Peyer's patch (tissue), 4 donors: ENCODE measurements around the gene RSPRY1.

ENCODE experiments used
- CTCF ChIP-seq, 6 experiments: fragments of 450-650 bp in 4 of 6; fragments of 200-600 bp in 2 of 6; sonication (generic) in 1 of 6; IDR thresholded peaks; one replicate each; pipeline ENCODE4 v1.5.1; 2017 to 2019; ENCODE audit warnings: antibody characterized with exemption in 6 of 6, mild to moderate bottlenecking in 3 of 6, moderate library complexity in 1 of 6
- POLR2A ChIP-seq, 2 donors: fragments of 450-650 bp; IDR thresholded peaks; one replicate each; pipeline ENCODE4 v1.5.1; 2017; ENCODE audit warnings: antibody characterized with exemption in 2 of 2, mild to moderate bottlenecking in 2 of 2, moderate library complexity in 2 of 2

DNA sequence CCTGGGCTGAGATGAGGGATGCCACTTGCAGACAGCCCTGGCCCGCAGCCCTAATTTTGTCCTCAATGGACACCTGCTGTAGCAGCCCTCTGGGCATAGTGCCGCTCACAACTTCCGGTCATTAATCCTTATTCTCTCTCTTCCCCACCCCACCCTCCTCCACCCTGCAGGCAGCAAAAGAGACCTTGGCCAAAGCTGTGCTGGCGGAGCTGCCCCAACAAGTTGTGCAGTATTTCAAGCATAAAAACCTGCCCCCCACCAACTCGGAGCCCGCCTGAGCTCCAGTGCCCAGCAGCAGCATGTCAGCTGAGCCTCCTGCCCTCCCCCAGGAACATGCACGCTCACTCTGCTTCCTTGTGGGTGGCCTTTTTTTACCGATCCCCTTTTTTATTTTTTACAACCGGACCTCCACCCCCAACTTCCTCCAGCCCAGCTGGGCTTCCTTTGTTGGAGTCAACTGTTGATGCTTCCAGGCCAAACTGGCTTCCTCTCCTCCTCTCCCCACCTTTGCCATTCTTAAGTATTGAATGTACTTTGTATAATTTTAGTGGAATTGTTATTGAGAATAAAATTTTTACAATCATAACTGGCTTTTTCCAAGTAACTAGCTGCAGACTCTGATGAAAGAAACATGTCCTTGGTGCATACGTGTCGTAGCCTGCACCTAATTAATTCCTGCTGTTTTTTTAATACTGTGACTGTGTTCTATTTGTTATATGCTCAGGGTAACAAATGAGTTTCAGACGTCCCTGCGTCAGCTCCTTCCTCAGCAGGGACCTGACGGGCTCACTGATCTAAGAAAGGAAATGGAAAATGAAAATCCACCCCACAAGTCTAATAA lies 38.5 kb upstream of the RSPRY1 start:
- TF ChIP-seq POLR2A (IDR thresholded peaks at IDR 0.05) (no peak), CTCF (IDR thresholded peaks at IDR 0.05) (no peak)
